Neuronal stem cell (in vitro differentiated cells): Measurements from ENCODE around the gene RBM18.

ENCODE experiments used
- DNase-seq: peaks from one replicate; pipeline ENCODE4 v3.0.0-alpha.2; 2013; ENCODE audit warnings: low spot score
- H2AFZ ChIP-seq: one replicate; pipeline ENCODE4 v1.6.1; 2013; ENCODE audit warnings: mild to moderate bottlenecking, low read length, inconsistent platforms
- H2AK5ac ChIP-seq: 2 replicates; pipeline ENCODE4 v1.6.1; 2013; ENCODE audit warnings: low read depth, mild to moderate bottlenecking, inconsistent platforms, low read length, moderate library complexity, mixed read lengths
- H2BK120ac ChIP-seq: 2 replicates; pipeline ENCODE4 v1.6.1; 2013; ENCODE audit warnings: low read depth, mild to moderate bottlenecking, inconsistent platforms, low read length, moderate library complexity, mixed read lengths
- H2BK12ac ChIP-seq: one replicate; pipeline ENCODE4 v1.6.1; 2013; ENCODE audit warnings: low read length, inconsistent platforms
- H2BK15ac ChIP-seq: 2 replicates; pipeline ENCODE4 v1.6.1; 2013; ENCODE audit warnings: mild to moderate bottlenecking, low read length, inconsistent platforms, mixed read lengths
- H2BK5ac ChIP-seq: one replicate; pipeline ENCODE4 v1.6.1; 2013; ENCODE audit warnings: inconsistent platforms, mild to moderate bottlenecking, low read length, moderate library complexity
- H3K14ac ChIP-seq: one replicate; pipeline ENCODE4 v1.6.1; 2013; ENCODE audit warnings: low read length, inconsistent platforms
- H3K18ac ChIP-seq: 2 replicates; pipeline ENCODE4 v1.6.1; 2013; ENCODE audit warnings: low read length, inconsistent platforms
- H3K23ac ChIP-seq: 2 replicates; pipeline ENCODE4 v1.6.1; 2013; ENCODE audit warnings: low read depth, mild to moderate bottlenecking, mixed read lengths, low read length, inconsistent platforms; ENCODE audit not compliant: poor library complexity
- H3K27ac ChIP-seq: replicated peaks from 3 replicates; pipeline ENCODE4 v1.5.1; 2013; ENCODE audit warnings: low read length, inconsistent platforms
- H3K27me3 ChIP-seq, 3 experiments: 2 replicates each; pipeline ENCODE4 v1.6.1; 2013; ENCODE audit warnings: low read length in 3 of 3, mild to moderate bottlenecking in 2 of 3, inconsistent platforms in 1 of 3, low read depth in 1 of 3, mixed read lengths in 1 of 3, moderate library complexity in 1 of 3; ENCODE audit not compliant: control insufficient read depth in 3 of 3, insufficient read depth in 3 of 3
- H3K36me3 ChIP-seq, 2 donors: replicated peaks in 1 of 2; 2 replicates each; pipeline ENCODE4 v1.6.1; 2013; ENCODE audit warnings: low read length in 2 of 2; ENCODE audit not compliant: control insufficient read depth in 2 of 2, insufficient read depth in 2 of 2
- H3K4ac ChIP-seq: 2 replicates; pipeline ENCODE4 v1.6.1; 2013; ENCODE audit warnings: inconsistent platforms, mild to moderate bottlenecking, low read length, moderate library complexity
- H3K4me1 ChIP-seq, 2 donors: 1 replicate in 1 of 2; 2 replicates in 1 of 2; pipeline ENCODE4 v1.6.1; 2013; ENCODE audit warnings: low read length in 2 of 2, low read depth in 1 of 2; ENCODE audit not compliant: control insufficient read depth in 2 of 2, insufficient read depth in 1 of 2
- H3K4me2 ChIP-seq: one replicate; pipeline ENCODE4 v1.6.1; 2013; ENCODE audit warnings: mild to moderate bottlenecking, low read length, inconsistent platforms; ENCODE audit not compliant: insufficient read depth, poor library complexity, severe bottlenecking
- H3K4me3 ChIP-seq, 2 donors: 2 replicates each; pipeline ENCODE4 v1.5.1; 2013; ENCODE audit warnings: low read length in 2 of 2, mild to moderate bottlenecking in 2 of 2, inconsistent platforms in 1 of 2, moderate library complexity in 1 of 2
- H3K79me1 ChIP-seq: one replicate; pipeline ENCODE4 v1.6.1; 2013; ENCODE audit warnings: low read depth, mild to moderate bottlenecking, inconsistent platforms, low read length, moderate library complexity
- H3K9ac ChIP-seq: one replicate; pipeline ENCODE4 v1.6.1; 2013; ENCODE audit warnings: mild to moderate bottlenecking, low read depth, low read length, inconsistent platforms; ENCODE audit not compliant: poor library complexity
- H3K9me3 ChIP-seq, 2 donors: replicated peaks in 1 of 2; 2 replicates each; pipeline versions ENCODE3 to v1.6.1; 2013; ENCODE audit warnings: low read length in 2 of 2, mild to moderate bottlenecking in 2 of 2, inconsistent platforms in 1 of 2, low read depth in 1 of 2, mixed read lengths in 1 of 2, moderate library complexity in 1 of 2; ENCODE audit not compliant: control insufficient read depth in 2 of 2, insufficient read depth in 1 of 2
- H4K8ac ChIP-seq: one replicate; pipeline ENCODE4 v1.6.1; 2013; ENCODE audit warnings: low read depth, mild to moderate bottlenecking, inconsistent platforms, low read length, moderate library complexity
- H4K91ac ChIP-seq: one replicate; pipeline ENCODE4 v1.6.1; 2013; ENCODE audit warnings: low read length, low read depth, mild to moderate bottlenecking, inconsistent platforms; ENCODE audit not compliant: poor library complexity
- WGBS, 2 donors: extraction: QIAGEN DNeasy Blood & Tissue Kit; methylation state at CpG; one replicate each; pipeline ENCODE4 v1.1.7; 2013; ENCODE audit warnings: missing lambda C conversion rate in 2 of 2, mixed read lengths in 1 of 2; ENCODE audit not compliant: insufficient read length in 2 of 2, insufficient replicate concordance in 1 of 2; ENCODE audit errors: extremely low coverage in 2 of 2; 5-methylcytosine and 5-hydroxymethylcytosine counted together

Gene RBM18

GRCh38 chr9:122219856-122220672, 44.6 kb downstream of the RBM18 start:
- H2BK15ac ChIP-seq = no peak overlapping the region
- WGBS, 2 donors = no CpG with 5 or more reads among the region's 57 CpGs
- peak overlapping the region; percentile 86 for H3K14ac ChIP-seq
- peaks cover 2 to 3% of the 10 kb centered on the region in 2 donors for H3K9me3 ChIP-seq
- DNase-seq = no peak
- peak overlapping the region; percentile 70 for H2AFZ ChIP-seq
- peak overlapping the region in 1 of 2 donors; percentile 56 for H3K4me3 ChIP-seq
- H3K18ac ChIP-seq = peak overlapping the region; percentile 48
- peaks cover 72 to 100% (median 98%) of the 10 kb centered on the region in 3 experiments for H3K27me3 ChIP-seq
- H2BK120ac ChIP-seq = no peak overlapping the region
- H3K4me2 ChIP-seq = no peak overlapping the region
- peaks cover 6% of the 10 kb centered on the region in 2 donors for H3K4me1 ChIP-seq
- H3K4ac ChIP-seq = no peak overlapping the region
- H3K36me3 ChIP-seq = no peaks in the 10 kb centered on the region
- H2BK5ac ChIP-seq = no peak overlapping the region
- peak overlapping the region; percentile 38 for H2AK5ac ChIP-seq
- H3K27ac ChIP-seq = no peak overlapping the region
- no peak overlapping the region for H2BK12ac ChIP-seq
- H3K9ac ChIP-seq = no peak overlapping the region
- H3K23ac ChIP-seq = peak overlapping the region; percentile 86
- H3K79me1 ChIP-seq = no peaks in the 10 kb centered on the region
- H4K8ac ChIP-seq = no peak overlapping the region
- H4K91ac ChIP-seq = no peak overlapping the region

- Histone ChIP-seq H3K23ac (no peak overlapping the region), H3K79me1 (no peaks in the 10 kb centered on the region), H3K4me3 (no peak overlapping the region), H2AK5ac (peak overlapping the region; percentile 69), H2BK5ac (no peak overlapping the region), H3K9me3 (peaks cover 0 to 2% of the 10 kb centered on the region in 2 donors), H3K4ac (no peak overlapping the region), H4K8ac (no peak overlapping the region), H3K27me3 (peaks cover 68 to 100% (median 94%) of the 10 kb centered on the region in 3 experiments), H4K91ac (no peak overlapping the region), H3K36me3 (no peaks in the 10 kb centered on the region), H3K9ac (no peak overlapping the region), H2BK12ac (no peak overlapping the region), H3K14ac (peak overlapping the region; percentile 4), H3K4me1 (peaks cover 6 to 9% of the 10 kb centered on the region in 2 donors), H2BK120ac (no peak overlapping the region), H2BK15ac (no peak overlapping the region), H3K4me2 (no peak overlapping the region), H3K27ac (no peak overlapping the region), H2AFZ (peak overlapping the region; percentile 70), H3K18ac (peak overlapping the region; percentile 36)
- no peak for DNase-seq
- no CpG with 5 or more reads among the region's 59 CpGs for WGBS, 2 donors
These were observed 45.4 kb downstream of the RBM18 start for GRCh38 chr9:122218935-122219855.

- no peak overlapping the region for H3K9ac ChIP-seq
- no peak overlapping the region for H2BK5ac ChIP-seq
- WGBS, 2 donors = no CpG with 5 or more reads among the region's 11 CpGs
- peaks cover 70 to 99% (median 93%) of the 10 kb centered on the region in 3 experiments for H3K27me3 ChIP-seq
- H3K4me1 ChIP-seq = peaks cover 6 to 10% of the 10 kb centered on the region in 2 donors
- H2BK15ac ChIP-seq = no peak overlapping the region
- no peaks in the 10 kb centered on the region for H3K36me3 ChIP-seq
- no peak for DNase-seq
- H3K27ac ChIP-seq = no peak overlapping the region
- no peaks in the 10 kb centered on the region for H3K79me1 ChIP-seq
- no peak overlapping the region for H3K4ac ChIP-seq
- H2AK5ac ChIP-seq = no peak overlapping the region
- H2BK12ac ChIP-seq = no peak overlapping the region
- no peak overlapping the region for H3K14ac ChIP-seq
- peak overlapping the region in 1 of 2 donors; percentile 23 for H3K4me3 ChIP-seq
- peaks cover under 1 to 2% of the 10 kb centered on the region in 2 donors for H3K9me3 ChIP-seq
- H3K4me2 ChIP-seq = no peak overlapping the region
- peak overlapping the region; percentile 70 for H2AFZ ChIP-seq
- no peak overlapping the region for H2BK120ac ChIP-seq
- H3K18ac ChIP-seq = no peak overlapping the region
- H4K91ac ChIP-seq = no peak overlapping the region
- no peak overlapping the region for H4K8ac ChIP-seq
- H3K23ac ChIP-seq = no peak overlapping the region
These were observed 46.3 kb downstream of the RBM18 start for GRCh38 chr9:122218071-122218934.
